ENCODE measurements around the gene PLXNA4.

GRCh38 chr7:132080467-132080866 is 495.8 kb downstream of the PLXNA4 start:
- no peak for TF ChIP-seq CTCF (IDR thresholded peaks at IDR 0.05; ENCODE audit: insufficient read depth, low read depth, low read length)
- no peak for TF ChIP-seq EZH2 (IDR thresholded peaks at IDR 0.05; ENCODE audit: insufficient read depth, low read length)

All from astrocyte (in vitro differentiated cells and primary cell).